NCI-H187 (cell line): ENCODE data around the gene IPO9.
"Not testable (repeated sequence)": the region's sequence is repeated elsewhere in the genome, so short reads cannot be mapped to it uniquely, and the experiment has no call there.

Source experiments
- DNase-seq, 2 experiments: peaks; one replicate each; lab custom pipeline; 2025; lab: John Stamatoyannopoulos, UW

IPO9 gene

DNA sequence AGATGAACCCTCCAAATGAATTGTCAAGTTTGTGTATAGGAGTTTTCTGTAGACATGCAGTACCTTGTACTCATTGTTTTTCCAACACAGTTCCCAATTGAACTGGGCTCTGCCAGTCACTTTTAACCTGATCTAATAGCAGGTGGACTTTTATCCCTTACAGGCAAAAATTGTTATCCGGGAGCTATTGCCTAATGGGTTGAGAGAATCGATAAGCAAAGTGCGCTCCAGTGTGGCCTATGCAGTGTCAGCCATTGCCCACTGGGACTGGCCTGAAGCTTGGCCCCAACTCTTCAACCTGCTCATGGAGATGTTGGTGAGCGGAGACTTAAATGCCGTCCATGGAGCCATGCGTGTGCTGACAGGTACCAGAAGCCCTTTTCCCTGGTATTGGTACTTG lies 19.3 kb downstream of the IPO9 start:
- no peak for DNase-seq

DNA sequence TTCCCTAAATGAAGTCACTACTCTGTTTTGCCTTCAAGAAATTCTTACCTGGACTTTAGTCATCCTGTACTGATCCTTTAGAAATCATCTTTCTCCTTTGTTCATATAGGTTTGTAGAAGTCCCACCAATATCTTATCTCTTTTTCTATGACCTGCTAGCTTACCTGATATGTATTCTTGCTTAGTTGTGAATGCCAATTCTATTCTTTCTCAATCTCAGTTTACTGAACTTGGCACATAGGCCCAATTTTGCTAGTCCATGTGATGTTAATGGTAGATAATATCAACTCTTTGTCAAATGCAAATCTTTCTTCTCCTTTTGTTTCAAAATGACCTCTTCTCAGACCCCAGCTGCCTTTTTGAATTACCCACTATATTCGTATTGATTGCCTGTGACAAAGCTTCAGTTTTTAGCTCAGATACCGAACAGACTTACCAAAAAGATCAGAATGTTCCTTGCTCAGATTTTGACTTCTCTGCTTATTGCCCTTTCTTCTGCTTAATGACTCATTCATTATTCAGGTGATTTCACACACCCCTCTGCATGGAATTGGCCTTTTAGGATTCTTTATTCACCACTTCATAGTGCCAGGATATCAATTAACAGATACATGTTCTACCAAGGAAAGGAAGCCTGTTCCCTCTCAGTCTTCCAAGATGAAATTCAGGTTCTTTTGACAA lies 20.6 kb downstream of the IPO9 start:
- DNase-seq: no peak

- DNase-seq: no peak
These were observed 21.1 kb downstream of the IPO9 start for GRCh38 chr1:201850053-201850397.

GRCh38 chr1:201851949-201852348 lies 23.0 kb downstream of the IPO9 start:
- DNase-seq: no peak

- not testable (repeated sequence) for DNase-seq
These were observed 27.8 kb downstream of the IPO9 start for GRCh38 chr1:201856722-201857121.

- no peak for DNase-seq
These were observed 30.5 kb downstream of the IPO9 start for GRCh38 chr1:201859424-201859823.

DNA sequence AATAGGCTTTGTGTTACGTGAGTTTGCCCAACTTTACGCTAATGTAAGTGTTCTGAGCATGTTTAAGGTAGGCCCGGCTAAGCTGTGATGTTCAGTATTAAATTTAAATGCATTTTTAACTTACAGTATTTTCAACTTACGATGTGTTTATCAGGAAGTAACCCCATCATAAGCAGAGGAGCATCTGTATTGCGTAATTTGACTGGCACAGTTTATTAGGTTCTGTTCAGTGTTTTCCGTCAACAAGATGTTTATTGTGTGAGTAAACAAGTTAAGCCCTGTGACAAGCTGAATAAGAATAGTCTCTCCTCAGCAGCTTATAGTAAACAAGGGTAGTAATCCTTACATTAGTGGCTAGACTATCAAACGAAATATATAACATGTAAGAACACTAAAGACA lies 32.5 kb downstream of the IPO9 start:
- DNase-seq: no peak

DNA sequence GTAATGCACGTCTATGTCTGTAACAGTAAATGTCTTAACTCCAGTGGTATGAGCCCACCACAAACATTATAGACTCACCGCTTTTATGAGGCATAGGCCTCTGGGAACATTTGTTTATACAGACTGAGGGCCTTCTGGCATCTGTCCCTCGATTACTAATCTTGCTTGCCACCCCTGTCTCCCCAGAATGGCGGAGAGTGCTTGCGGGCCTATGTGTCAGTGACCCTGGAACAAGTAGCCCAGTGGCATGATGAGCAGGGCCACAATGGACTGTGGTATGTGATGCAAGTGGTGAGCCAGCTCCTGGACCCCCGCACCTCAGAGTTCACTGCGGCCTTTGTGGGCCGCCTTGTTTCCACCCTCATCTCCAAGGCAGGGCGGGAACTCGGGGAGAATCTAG lies 41.4 kb downstream of the IPO9 start:
- no peak for DNase-seq

DNA sequence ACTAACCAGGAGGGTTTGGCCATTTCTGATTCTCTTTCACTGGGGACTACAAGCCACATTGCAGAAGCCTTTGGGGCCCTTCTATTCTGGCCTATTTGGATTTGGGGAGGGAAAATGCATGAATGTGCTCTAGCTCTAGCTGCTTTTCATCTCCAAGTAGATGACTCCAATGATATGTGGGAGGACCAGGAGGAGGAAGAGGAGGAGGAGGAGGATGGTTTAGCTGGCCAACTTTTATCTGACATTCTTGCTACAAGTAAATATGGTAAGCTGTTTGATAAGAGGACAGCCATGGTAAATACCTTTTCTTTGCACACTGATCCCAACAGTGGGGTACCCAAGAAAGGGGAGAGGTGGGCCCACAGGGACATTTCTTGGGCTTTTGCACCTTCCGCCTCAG lies 45.7 kb downstream of the IPO9 start:
- DNase-seq: no peak

DNA sequence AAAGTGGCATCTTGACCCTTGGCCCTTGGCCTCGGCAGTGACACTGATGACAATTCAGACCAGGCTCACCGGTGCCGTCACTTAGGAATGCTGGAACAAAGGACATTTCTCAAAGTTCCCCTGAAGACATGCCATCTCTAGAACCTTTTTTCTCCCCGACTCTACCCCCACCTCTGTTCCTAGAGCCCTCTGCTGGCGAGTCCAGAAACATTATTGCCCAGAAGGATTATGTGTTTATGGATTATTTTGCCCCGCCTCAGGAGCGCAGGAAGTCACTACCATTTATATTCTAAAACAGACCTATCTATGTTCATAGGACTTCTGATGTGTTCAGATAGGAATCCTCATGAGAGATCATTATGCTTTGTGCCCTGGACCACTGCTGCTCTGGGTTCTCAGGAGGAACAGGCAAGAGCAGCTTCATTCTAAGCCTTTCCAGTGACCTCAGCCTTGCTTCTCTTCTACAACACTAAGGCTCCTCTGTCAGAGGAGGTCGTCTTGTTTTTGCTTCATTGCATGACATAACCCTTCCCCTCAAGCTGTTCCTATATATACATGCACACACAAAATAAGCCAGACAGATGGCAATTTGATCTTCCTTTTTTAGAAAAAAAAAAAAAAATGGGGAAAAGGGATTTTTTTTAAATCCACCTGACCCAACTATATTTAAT lies 47.3 kb downstream of the IPO9 start:
- DNase-seq: no peak

DNA sequence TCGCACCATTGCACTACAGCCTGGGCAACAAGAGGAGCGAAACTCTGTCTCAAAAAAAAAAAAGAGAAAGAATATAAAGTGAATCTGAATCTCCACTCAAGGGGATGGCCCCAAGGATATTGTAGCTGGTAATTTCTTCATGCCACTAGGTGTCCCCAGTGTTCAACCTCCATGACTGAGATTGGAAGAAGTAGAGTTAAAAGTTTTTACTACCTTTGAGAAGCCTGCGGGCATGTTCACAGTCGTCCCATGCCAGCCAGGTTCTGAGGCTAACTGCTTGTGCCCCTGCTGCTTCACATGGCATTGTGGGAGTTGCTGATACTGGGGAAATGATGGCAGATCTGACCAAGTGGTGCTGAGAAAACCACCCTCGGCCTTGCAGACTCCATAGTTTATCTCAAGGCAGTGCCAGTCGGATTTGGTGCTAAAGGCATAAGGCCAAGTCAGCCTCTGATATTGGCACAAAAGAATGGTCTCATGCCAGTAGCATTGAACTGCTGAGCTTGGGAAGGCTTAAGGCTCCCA lies 49.0 kb downstream of the IPO9 start:
- DNase-seq: no peak

- no peak for DNase-seq
These were observed 52.1 kb downstream of the IPO9 start for GRCh38 chr1:201880928-201881571.

DNA sequence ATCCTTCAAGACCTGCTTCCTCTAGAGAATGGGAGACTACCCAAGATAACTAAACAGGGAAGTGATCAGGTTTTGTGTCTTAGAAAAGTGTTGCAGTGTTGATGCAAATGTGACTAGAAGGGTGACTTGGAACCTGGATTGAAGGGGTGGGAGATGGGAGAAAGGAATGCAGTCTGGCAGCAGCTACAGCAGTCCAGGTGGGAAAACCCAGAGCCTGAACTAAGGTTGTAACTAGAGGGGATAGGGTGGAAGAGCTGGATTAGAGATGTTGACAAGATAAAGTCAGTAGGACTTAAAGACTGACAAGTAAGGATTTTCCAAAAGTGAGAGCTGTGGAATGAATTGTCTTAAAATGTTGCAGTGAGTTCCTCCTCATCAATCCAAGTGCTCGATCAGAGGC lies 52.7 kb downstream of the IPO9 start:
- no peak for DNase-seq

DNA sequence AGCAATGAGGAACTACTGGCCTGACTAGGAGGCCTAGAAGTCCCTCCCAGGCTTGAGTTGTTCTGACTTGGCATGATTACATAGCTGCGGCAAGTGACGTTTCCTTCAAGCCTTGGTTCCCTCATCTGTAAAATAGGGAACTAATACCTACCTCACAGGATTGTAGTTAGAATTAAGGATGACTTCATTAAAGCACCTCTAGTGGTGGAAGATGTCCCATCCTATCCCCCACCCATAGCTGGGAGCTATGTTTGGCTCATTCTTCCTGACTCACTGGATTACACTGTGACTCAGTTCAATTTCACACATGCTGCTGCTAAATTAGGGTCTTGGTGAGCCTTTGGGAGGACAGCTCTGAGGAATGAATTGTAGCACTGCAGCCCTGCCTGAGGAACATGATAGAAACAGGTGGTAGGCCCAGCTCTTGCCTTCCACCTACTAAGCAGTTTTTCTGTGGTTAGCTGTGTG lies 53.7 kb downstream of the IPO9 start:
- no peak for DNase-seq

GRCh38 chr1:201883266-201883665 lies 54.3 kb downstream of the IPO9 start:
- no peak for DNase-seq

DNA sequence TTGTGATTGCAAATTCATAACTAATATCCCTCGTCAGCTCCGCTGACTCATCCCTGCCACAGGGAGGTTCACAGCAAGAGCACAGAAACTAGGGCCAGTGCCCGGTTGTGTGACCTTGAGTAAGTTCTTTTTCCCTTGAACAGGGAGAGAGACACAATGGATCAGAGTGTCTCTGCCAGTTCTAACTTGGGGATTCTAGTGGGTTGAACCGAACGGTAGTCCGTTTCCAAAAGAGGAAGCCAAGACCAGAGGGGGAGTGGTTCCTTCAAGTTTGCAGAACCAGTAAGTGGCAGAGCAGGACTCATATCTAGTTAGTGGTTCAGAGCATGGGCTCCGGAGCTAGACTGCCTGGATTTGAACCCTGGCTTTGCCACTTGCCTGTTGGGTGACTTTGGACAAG lies 54.8 kb downstream of the IPO9 start:
- DNase-seq: no peak

DNA sequence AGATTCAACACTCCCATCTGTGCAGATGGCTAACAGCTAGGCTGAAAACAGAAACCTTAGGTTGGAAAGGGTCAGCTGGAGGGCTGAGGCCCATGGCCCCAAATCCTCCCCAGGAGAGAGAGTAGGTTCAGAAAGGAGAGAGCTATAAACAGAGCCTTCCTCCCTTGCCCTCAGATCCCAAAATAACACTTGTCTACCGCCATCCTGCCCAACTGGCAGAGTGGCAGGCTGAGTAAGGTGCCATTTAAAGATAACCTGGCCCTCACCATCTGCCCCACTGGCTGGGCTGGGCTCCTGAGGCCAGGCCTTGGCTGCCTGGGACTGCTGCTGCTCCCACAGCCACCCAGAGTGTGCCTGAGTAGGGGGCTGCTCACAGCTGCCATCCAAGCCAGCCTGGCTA lies 55.5 kb downstream of the IPO9 start:
- DNase-seq: no peak

GRCh38 chr1:201885531-201886075 lies 56.6 kb downstream of the IPO9 start:
- DNase-seq: no peak

DNA sequence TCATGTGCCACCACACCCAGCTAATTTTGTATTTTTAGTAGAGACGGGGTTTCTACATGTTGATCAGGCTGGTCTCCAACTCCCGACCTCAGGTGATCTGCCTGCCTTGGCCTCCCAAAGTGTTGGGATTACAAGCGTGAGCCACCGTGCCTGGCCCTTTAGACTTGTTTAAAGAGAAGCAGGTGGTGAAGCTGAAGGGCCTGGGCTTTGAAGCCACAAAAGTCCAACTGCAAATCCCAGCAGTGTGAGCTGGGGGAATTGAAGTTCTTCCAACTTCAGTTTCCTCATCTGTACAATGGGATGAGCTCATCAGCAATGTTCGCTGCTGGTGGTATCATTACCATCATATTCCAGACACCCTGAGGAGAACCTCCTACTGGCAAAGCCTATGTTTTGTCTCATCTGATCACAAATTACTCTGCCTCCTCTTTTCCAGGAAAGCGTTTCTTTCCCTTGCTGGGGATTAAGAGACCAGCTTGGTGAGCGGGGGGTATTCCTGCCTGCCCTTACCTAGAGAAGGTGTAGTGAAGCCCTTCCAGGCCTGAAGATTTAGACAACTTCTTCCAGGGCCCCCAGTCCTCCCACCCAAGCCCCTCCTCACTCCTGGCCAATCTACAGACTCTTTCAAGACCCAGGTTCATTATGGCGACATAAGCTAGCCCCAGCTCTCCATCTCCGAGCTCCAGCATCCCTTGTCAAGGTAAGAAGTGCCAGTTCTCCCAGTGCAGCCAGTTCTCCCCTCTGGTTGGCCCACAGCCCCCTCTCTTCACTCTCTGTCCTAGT lies 57.3 kb downstream of the IPO9 start:
- no peak for DNase-seq

DNA sequence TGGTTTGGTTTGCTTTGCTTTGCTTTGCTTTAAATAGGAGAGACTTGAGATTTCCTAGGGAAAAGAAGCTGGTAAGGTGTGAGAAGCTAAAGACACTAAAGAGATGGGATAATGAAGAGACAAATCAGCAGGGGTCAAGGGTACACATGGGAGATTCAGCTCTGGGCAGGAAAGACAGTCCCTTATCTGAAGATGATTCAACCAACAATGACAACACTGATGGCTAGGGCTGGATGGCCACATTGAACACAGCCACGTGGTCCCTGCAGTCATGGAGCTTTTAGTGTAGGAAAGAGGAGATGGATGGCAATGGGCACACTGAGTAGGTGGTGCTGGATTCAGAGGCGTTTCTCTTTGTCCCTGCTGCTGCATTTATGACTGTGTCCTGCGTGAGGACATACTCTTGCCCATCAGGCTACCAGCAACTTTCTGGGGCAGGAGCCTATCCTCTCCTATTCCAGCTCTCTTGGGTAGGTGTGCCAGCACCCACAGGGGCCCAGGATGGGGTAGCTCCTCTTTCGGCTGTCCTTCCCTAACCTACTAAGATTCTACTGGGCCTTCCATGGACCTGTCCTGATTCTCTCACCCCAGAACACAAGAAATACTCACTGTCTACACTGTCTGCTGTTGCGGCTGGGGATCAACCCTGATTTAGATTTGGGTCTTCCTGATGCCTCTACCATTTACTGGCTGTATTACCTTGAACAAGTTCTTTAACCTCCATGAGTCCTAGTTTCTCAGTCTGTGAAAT lies 58.3 kb downstream of the IPO9 start:
- no peak for DNase-seq
